HG03565 (cell line): ENCODE data around the gene WNT7A.

Experiments
- ATAC-seq: cut with Tn5 transposase; IDR thresholded peaks from one replicate; pipeline ENCODE4 v1.9.1; 2021; ENCODE audit warnings: mild to moderate bottlenecking, moderate library complexity; ENCODE audit not compliant: unreplicated experiment

The WNT7A gene

GRCh38 chr3:13885704-13886010, 5.8 kb upstream of the WNT7A start:
- ATAC-seq = no peak

- ATAC-seq = no peak
These were observed 5.2 kb upstream of the WNT7A start for GRCh38 chr3:13884851-13885703.

DNA sequence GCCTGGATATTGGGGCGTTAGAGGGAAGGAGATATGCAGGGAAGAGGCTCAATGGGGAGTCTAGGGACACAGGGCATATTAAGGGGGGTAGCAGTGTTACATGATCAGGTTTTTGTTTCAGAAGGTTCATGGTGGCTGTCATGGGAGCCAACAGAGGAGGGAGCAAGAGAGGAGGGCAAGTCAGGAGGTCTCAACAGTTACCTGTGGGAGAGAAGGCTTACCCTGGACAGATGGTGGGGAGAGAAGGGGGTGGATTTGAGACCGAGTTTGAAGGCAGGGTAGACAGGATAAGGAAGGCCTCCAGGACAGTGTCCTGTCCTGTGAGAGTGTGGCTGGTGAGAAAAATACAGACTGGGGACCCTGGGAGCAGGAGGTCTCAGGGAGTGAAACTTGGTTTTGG, 3.8 kb upstream of the WNT7A start:
- ATAC-seq = no peak

DNA sequence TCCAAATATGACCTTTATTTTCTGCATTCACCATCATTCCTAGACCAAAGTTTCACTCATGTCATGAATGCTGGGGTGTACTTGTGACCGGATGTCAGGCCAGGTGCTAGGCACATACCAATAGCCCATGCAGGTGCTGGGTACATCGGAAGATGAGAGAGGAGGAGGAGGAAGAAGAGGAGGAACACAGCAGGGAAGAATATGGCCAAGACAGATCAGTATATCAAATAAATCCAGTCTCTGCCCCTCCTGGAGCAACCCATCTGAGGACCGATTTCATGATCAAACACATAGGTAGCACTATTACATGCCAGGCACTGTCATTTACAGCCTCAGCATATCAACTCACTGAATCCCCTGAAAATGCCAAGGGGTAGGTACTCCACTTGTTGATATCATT, 3.0 kb upstream of the WNT7A start:
- no peak for ATAC-seq

- no peak for ATAC-seq
These were observed 1.9 kb upstream of the WNT7A start for GRCh38 chr3:13881536-13882410.

DNA sequence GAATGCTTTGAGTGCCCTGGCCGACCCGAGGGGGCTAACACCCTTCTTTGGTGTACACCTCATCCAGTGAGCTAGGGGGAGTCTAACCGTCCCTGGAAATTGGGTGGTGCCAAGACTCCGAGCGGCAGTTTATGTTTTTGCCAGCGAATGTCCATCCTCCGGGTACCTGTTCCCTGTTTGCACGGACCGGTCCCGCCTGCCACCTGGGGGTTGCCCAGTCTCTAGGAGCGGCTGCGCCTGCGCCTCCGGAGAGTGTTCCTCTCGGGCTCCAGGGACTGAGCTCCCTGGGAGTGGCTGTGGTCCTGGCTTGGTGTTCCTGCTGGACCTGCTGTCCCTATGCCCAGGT, 913 bp upstream of the WNT7A start:
- ATAC-seq = no peak

GRCh38 chr3:13879102-13879945, 547 bp downstream of the WNT7A start:
- ATAC-seq = no peak

- no peak for ATAC-seq
These were observed 1.4 kb downstream of the WNT7A start for GRCh38 chr3:13878281-13879101.

DNA sequence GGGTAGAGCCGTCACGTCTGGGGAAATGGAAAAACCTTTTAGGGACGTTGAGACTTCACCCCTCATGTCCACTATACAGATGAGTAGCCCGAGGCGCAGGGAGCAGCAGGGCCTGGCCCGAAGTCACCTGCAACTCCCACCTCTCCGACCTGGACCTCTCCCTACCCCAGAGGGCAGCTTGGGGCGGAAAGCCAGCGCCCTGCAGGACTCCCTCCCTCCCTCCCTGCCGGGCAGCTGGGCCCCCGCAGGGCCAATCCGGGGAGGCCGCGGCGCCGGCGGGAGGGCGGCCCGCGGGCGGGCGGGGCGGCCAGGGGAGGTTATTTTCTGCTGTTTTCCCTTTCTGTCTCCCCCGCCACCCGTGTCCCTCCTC, 2.0 kb downstream of the WNT7A start:
- no peak for ATAC-seq

DNA sequence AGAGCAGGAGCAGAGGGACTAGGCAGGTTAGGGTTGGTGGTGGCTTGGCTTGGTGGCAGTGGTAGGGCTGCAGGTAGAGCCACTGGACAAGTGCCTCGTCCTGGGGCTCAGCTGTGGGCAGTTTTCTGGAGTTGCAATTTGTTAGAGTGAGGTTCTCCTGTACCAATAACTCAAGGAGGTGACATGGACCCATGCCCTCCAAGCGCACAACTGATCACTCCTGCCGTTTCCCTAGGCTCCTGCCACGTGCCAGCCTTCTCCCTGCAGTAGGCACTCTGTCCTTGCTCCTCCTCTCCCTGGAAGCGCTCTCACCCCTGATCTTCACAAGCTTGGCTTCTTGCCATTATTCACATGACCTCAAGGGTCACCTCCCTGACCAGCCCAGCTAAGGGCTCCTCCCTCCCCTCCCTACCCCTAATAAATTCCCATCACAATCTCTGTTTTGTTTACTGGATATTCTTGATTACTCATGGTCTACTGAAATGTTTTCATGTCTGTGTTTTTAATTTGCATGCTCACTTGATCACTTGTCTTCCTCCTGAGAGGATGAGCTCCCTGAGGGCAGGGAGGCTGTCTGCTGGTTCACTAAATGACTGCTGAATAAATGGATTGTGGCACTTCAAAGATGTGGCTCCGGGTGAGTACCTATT, 3.3 kb downstream of the WNT7A start:
- no peak for ATAC-seq

DNA sequence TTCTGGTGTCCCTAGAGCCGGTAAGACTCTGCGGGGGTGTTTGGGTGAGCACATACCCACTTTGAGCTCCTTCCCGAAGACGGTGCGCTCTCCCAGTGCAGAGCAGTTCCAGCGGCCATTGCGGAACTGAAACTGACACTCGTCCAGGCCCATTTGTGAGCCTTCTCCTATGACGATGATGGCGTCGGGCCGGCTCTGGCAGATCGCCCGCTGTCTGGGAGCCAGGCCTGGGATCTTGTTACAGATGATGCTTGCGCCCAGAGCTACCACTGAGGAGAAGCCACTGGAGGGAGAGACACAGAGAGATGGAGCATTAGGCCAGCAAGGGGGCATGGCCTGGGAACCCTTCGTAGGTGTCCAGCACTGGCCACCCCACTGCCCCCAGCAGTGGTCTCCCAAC, 5.0 kb downstream of the WNT7A start:
- ATAC-seq = no peak

DNA sequence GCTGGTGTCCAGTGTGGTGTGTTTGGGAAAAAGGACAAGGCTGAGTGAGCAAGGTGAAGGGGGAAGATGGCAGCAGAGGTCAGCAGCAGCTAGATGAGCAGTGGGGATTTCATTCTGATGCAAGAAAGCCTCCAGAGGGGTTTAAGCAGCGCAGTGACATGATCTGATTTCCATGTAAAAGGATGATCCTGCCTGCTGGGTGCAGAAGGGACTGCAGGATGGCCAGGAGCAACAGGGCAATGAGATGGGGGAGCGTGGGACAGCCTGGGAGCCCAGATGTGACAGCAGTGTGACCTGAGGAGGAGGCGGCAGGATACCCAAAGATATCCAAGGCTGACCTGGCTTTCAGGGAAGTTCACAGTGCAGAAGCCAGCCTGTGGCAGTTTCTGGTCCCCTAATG, 6.1 kb downstream of the WNT7A start:
- ATAC-seq = no peak

DNA sequence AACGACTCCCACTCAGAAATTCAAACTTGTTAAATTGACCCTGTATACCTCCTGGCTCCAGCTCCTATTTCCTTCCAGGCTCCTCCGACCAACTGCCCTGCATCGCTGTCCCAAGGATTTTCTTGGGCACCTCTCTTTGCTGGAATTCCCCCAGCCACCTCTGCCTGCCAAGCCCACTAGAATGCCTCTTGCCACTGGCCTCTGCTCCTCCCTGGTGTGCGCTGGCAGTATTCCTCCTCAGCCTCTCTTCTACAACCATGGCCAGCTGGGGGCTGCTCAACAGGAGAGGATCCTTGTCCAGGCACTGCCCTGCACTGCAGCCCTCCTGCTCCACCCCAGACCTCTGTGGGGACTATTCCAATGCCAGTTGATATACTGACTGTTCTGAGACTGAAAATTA, 7.4 kb downstream of the WNT7A start:
- no peak for ATAC-seq

- no peak for ATAC-seq
These were observed 8.1 kb downstream of the WNT7A start for GRCh38 chr3:13871791-13872190.

DNA sequence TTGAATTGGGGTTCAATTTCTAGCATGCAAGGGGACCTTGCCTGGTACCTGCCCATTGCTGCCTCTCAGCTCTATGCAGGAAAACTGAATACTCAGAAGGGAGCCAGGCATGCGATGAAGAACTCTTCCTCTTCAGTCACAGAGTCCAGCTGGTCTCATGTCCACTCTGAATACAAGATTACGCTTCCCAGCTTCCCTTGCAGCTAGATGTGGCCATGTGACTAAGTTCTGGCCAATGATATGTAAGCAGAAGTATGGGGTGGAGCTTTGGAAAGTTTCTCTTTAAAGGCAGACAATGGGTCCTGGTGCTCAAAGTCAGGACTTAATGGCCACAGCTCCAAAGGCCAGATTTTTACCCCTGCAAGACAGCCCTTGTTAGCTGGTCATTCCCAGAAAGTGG, 9.0 kb downstream of the WNT7A start:
- ATAC-seq = no peak

DNA sequence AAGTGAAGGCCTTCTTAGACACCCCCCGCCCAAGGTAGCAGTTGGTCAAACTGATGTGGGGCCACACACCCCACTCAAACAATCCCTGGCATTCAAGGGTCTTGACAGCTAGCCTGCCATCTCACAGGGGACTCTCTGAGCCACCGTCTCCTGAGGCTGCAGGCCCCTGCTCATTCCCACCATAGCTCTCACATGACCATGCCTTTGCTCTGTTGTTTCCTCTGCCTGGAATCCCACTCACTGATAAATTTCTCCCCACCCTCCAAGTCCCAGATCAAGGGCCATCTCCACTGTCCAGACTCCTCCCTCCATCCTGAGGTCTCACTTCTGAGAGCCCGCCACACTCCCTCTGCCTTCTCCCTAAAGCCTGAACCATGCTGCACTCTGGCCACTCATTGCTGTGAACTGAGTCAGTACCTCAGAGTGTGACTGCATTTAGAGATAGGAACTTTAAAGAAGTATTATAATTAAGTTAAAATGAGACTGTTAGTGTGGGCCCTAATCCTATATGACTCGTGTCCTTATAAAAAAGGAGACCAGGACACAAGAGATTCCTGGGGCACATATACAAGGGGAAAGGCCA, 10.0 kb downstream of the WNT7A start:
- ATAC-seq = no peak

- ATAC-seq = no peak
These were observed 10.8 kb downstream of the WNT7A start for GRCh38 chr3:13868844-13869724.

DNA sequence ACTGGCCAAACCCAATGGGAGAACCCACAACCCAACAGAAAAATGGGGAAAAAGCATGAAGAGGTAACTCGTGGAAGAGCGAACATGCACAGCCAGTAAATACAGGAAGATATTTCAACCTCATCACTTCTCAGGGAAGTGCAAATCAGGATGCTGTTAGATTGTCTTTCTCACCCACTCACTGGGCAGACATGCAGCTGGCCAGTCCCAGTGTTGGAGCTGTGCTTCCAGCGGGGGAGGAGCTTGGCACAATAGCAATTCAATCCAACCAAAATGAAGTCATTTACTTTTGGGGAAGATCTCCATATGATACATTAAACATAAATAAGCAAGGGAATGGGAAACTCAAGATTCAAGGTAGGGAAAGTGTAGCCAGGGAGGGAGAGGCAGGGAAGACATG, 12.1 kb downstream of the WNT7A start:
- ATAC-seq = no peak
